SU-DHL-6 (cell line): ENCODE measurements around the gene TMEM204.

Experiments used
- H2AFZ ChIP-seq: fragments of 200-600 bp; sonication (generic); 2 replicates; pipeline ENCODE4 v1.6.1; 2014; ENCODE audit warnings: low read depth, mild to moderate bottlenecking, moderate library complexity, mixed read lengths, antibody characterized with exemption, low read length; ENCODE audit not compliant: severe bottlenecking
- H3F3A ChIP-seq: fragments of 200-600 bp; shearing (Covaris generic); 2 replicates; pipeline ENCODE4 v1.6.0; 2016; ENCODE audit warnings: antibody characterized with exemption, mild to moderate bottlenecking; ENCODE audit not compliant: insufficient read depth
- H3K27ac ChIP-seq: fragments of 200-600 bp; sonication (generic); 2 replicates; pipeline ENCODE4 v1.5.1; 2016; ENCODE audit warnings: low read depth, mild to moderate bottlenecking, low read length, moderate library complexity, mixed read lengths
- H3K27me3 ChIP-seq: fragments of 200-600 bp; sonication (generic), shearing (Covaris generic); 2 replicates; pipeline ENCODE4 v1.6.0; 2014; ENCODE audit warnings: mild to moderate bottlenecking, low read length
- H3K36me3 ChIP-seq: fragments of 200-600 bp; sonication (generic); 2 replicates; pipeline ENCODE4 v1.6.1; 2014; ENCODE audit warnings: mild to moderate bottlenecking, low read length, mixed read lengths
- H3K4me2 ChIP-seq: fragments of 300-600, 200-600 bp; shearing (Covaris generic), sonication (generic); 2 replicates; pipeline ENCODE4 v1.6.0; 2014; ENCODE audit warnings: low read length, low read depth, mild to moderate bottlenecking; ENCODE audit not compliant: poor library complexity, severe bottlenecking
- H3K4me3 ChIP-seq: fragments of 200-600 bp; sonication (generic); 2 replicates; pipeline ENCODE4 v1.5.1; 2014; ENCODE audit warnings: antibody characterized with exemption, low read length, mild to moderate bottlenecking, mixed read lengths; ENCODE audit not compliant: insufficient read depth, poor library complexity, severe bottlenecking
- H3K79me2 ChIP-seq: fragments of 200-600 bp; sonication (generic); 2 replicates; pipeline ENCODE4 v1.6.1; 2014; ENCODE audit warnings: mild to moderate bottlenecking, low read length, moderate library complexity; ENCODE audit not compliant: insufficient read depth
- H3K9ac ChIP-seq: fragments of 200-600 bp; sonication (generic); 2 replicates; pipeline ENCODE4 v1.7.0; 2014; ENCODE audit warnings: mild to moderate bottlenecking, low read length
- H3K9me2 ChIP-seq: fragments of 200-600 bp; sonication (generic); replicated peaks from 2 replicates; pipeline ENCODE4 v1.6.1; 2014; ENCODE audit warnings: low read length; ENCODE audit not compliant: insufficient read depth
- H3K9me3 ChIP-seq: fragments of 200-600 bp; sonication (generic); 2 replicates; pipeline ENCODE4 v1.6.1; 2014; ENCODE audit warnings: low read length, mixed read lengths; ENCODE audit not compliant: insufficient read depth
- H4K20me1 ChIP-seq: fragments of 200-600 bp; sonication (generic); 2 replicates; pipeline ENCODE4 v1.6.1; 2014; ENCODE audit warnings: low read depth, mild to moderate bottlenecking, antibody characterized with exemption, low read length, moderate library complexity, mixed read lengths
- CTCF ChIP-seq: fragments of 200-600 bp; sonication (generic); IDR thresholded peaks from one replicate; pipeline ENCODE4 v1.5.1; 2017; ENCODE audit warnings: antibody characterized with exemption, mild to moderate bottlenecking, low read length, moderate library complexity; ENCODE audit not compliant: insufficient read depth, poor library complexity, severe bottlenecking
- EZH2phosphoT487 ChIP-seq: fragments of 200-600 bp; sonication (generic), shearing (Covaris generic); conservative IDR thresholded peaks from 2 replicates; pipeline ENCODE4 v1.6.1; 2018; ENCODE audit warnings: mild to moderate bottlenecking, antibody characterized with exemption, low read length, moderate library complexity, mixed read lengths

Gene TMEM204

GRCh38 chr16:1487395-1488053 lies 45.9 kb upstream of the TMEM204 start:
- H3K4me2 ChIP-seq = no peak overlapping the region
- H3K27me3 ChIP-seq = no peaks in the 10 kb centered on the region
- TF ChIP-seq CTCF (no peak), EZH2phosphoT487 (no peak)
- no peaks in the 10 kb centered on the region for H3K9me2 ChIP-seq
- no peak overlapping the region for H2AFZ ChIP-seq
- no peaks in the 10 kb centered on the region for H3K9me3 ChIP-seq
- H3K36me3 ChIP-seq = no peaks in the 10 kb centered on the region
- no peak overlapping the region for H3K4me3 ChIP-seq
- H4K20me1 ChIP-seq = no peaks in the 10 kb centered on the region
- H3K79me2 ChIP-seq = no peaks in the 10 kb centered on the region
- H3K9ac ChIP-seq = no peak overlapping the region
- no peaks in the 10 kb centered on the region for H3F3A ChIP-seq
- H3K27ac ChIP-seq = no peak overlapping the region

GRCh38 chr16:1488054-1488601 lies 45.3 kb upstream of the TMEM204 start:
- TF ChIP-seq CTCF (no peak), EZH2phosphoT487 (no peak)
- Histone ChIP-seq H3K4me3 (no peak overlapping the region), H3K36me3 (no peaks in the 10 kb centered on the region), H3K9me2 (no peaks in the 10 kb centered on the region), H3K9ac (no peak overlapping the region), H3K79me2 (no peaks in the 10 kb centered on the region), H2AFZ (no peak overlapping the region), H3K27ac (no peak overlapping the region), H4K20me1 (no peaks in the 10 kb centered on the region), H3K4me2 (no peak overlapping the region), H3F3A (no peaks in the 10 kb centered on the region), H3K27me3 (no peaks in the 10 kb centered on the region), H3K9me3 (no peaks in the 10 kb centered on the region)

GRCh38 chr16:1488619-1489018 lies 44.8 kb upstream of the TMEM204 start, which contains the start of gene PTX4:
TSS of gene PTX4 (minus strand) at chr16:1488944. CDS start at chr16:1488909, 35 bp downstream.
- H3K27me3 ChIP-seq = no peaks in the 10 kb centered on the region
- H3K36me3 ChIP-seq = no peaks in the 10 kb centered on the region
- H4K20me1 ChIP-seq = no peaks in the 10 kb centered on the region
- no peaks in the 10 kb centered on the region; the same call in 1 of the 2 replicates for H3K79me2 ChIP-seq
- TF ChIP-seq EZH2phosphoT487 = no peak
- TF ChIP-seq CTCF = no peak
- no peak within 1 kb of the TSS for H3K9ac ChIP-seq
- H3K4me3 ChIP-seq = no peak within 1 kb of the TSS
- no peak within 1 kb of the TSS for H3K4me2 ChIP-seq
- no peaks in the 10 kb centered on the region for H3K9me3 ChIP-seq
- H3K27ac ChIP-seq = no peak within 1 kb of the TSS
- no peaks in the 10 kb centered on the region for H3F3A ChIP-seq
- H2AFZ ChIP-seq = no peak within 1 kb of the TSS
- no peaks in the 10 kb centered on the region for H3K9me2 ChIP-seq
